SK-N-SH treated with all-trans-retinoic acid at 6 μM for 48 hours (cell line): ENCODE data around the gene ACKR2.

Source experiments
- BACH2 ChIP-seq: fragments of 250-450 bp; sonication (Bioruptor Pico); IDR thresholded peaks from 2 replicates; pipeline ENCODE4 v1.9.0; 2021; ENCODE audit warnings: mild to moderate bottlenecking, borderline replicate concordance
- GLIS3 ChIP-seq: fragments of 250-450 bp; sonication (Bioruptor Pico); IDR thresholded peaks from 2 replicates; pipeline ENCODE4 v1.5.0; 2020; ENCODE audit warnings: mild to moderate bottlenecking, moderate library complexity
- SNAI2 ChIP-seq: fragments of 250-450 bp; sonication (Bioruptor Pico); IDR thresholded peaks from 2 replicates; pipeline ENCODE4 v1.5.0; 2020; ENCODE audit warnings: mild to moderate bottlenecking, moderate library complexity
- TOX ChIP-seq: fragments of 250-450 bp; sonication (Bioruptor Pico); IDR thresholded peaks from 2 replicates; pipeline ENCODE4 v1.8.0; 2021; ENCODE audit warnings: mild to moderate bottlenecking, moderate library complexity, borderline replicate concordance
- ZC3H10 ChIP-seq: fragments of 250-450 bp; sonication (Bioruptor Pico); IDR thresholded peaks from 2 replicates; pipeline ENCODE4 v1.5.1; 2021; ENCODE audit warnings: mild to moderate bottlenecking, moderate library complexity
- TF ChIP-seq, protein P1 (sequence below): fragments of 250-450 bp; sonication (Bioruptor Pico); IDR thresholded peaks from 2 replicates; pipeline ENCODE4 v1.8.0; 2020; ENCODE audit warnings: mild to moderate bottlenecking, moderate library complexity, borderline replicate concordance

DNA sequence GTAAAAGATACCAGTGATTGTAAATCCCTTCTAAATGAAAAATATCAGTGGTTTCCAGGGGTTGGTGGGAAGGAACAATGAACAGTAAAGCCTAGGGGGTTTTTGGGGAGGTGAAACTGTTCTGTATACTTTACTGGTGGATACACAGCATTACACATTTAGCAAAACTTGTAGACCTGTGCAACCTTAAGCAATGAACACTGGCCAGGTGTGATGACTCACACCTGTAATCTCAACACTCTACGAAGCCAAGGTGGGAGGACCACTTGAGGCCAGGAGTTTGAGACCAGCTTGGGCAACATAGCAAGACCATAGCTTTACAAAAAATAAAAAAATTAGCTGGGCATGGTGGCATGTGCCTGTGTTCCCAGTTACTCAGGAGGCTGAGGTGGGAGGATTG lies 38.0 kb upstream of the ACKR2 start:
- TF ChIP-seq SNAI2 (CRISPR knock-in tag) (no peak), TOX (CRISPR knock-in tag) (no peak), BACH2 (CRISPR knock-in tag) (no peak), GLIS3 (no peak), ZC3H10 (CRISPR knock-in tag) (no peak)
- TF ChIP-seq, protein P1, sequence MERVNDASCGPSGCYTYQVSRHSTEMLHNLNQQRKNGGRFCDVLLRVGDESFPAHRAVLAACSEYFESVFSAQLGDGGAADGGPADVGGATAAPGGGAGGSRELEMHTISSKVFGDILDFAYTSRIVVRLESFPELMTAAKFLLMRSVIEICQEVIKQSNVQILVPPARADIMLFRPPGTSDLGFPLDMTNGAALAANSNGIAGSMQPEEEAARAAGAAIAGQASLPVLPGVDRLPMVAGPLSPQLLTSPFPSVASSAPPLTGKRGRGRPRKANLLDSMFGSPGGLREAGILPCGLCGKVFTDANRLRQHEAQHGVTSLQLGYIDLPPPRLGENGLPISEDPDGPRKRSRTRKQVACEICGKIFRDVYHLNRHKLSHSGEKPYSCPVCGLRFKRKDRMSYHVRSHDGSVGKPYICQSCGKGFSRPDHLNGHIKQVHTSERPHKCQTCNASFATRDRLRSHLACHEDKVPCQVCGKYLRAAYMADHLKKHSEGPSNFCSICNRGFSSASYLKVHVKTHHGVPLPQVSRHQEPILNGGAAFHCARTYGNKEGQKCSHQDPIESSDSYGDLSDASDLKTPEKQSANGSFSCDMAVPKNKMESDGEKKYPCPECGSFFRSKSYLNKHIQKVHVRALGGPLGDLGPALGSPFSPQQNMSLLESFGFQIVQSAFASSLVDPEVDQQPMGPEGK (CRISPR knock-in tag): no peak
